Left forelimb (tissue), 1 donor: ENCODE results near the gene MTHFS.

Experiments used
- DNase-seq: peaks from one replicate; pipeline ENCODE4 v3.0.0-alpha.2; 2018; ENCODE audit warnings: low spot score

Gene MTHFS

DNA sequence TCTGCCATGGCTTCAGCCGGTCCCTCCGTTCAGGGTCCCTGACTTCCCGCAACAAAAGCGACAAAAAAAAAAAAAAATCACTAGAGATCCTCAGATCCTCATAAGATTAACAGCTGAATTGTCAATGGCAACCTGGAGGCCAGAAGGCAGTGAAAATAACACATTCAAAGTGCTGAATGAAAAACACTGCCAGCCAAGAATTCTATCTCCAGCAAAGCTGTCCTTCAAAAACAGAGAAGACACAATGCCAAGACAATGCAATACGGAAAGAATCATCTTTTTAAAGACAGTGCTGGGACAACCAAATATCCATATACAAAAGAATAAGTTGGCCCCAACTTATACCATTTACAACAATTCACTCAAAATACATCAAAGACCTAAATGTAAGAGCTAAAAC is 21.6 kb downstream of the MTHFS start:
- no peak for DNase-seq

DNA sequence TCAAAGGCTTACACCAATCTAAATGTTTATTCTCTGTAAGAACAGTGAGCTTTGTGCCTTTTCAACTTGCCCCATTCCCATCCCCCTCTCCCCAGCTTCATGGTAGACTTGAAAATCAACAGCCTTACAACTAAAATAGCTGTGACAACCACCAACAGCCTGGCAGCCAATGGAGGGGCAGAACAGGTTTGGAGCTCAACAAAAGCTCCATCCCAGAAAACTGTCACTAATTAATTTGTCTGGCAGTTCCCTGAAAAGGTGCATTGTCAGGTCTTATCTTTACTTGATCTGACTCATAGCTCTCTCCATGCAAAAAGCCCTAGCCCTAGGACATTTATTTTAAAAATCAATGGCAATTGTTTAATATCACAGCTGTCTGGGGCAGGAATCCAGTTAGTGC is 22.6 kb downstream of the MTHFS start:
- no peak for DNase-seq

DNA sequence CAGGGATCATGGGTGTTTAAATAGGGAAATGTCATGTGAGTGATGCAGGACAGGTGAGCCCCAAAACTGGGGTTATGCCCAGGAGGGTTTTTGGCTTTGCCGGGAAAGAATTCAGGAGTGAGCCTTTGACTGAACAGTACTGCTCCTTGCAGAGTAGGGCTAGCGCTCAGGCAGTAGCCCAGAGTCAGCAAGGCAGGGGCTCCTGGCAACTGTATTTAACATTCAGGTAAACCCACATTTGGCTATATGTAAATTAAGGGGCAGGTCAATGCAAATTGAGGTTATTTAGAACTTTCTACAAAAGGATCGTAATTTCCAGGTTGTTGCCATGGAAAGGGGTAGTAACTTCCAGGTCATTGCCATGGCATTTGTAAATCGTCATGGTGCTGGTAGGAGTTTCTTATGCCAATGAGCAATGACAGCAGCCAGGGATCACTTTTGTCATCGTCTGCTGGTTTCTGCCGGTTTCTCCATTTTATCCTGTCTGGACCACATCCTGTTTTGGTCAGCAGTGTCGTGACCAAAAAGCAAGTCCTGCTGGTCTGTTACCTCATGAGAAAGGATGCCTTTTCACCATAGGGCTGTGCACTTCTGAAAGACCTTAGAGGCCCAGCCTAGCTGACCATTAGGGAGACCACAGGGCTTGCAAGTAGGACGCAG is 24.3 kb downstream of the MTHFS start:
- DNase-seq: no peak

GRCh38 chr15:79868554-79868953 is 28.3 kb downstream of the MTHFS start:
- no peak for DNase-seq

DNA sequence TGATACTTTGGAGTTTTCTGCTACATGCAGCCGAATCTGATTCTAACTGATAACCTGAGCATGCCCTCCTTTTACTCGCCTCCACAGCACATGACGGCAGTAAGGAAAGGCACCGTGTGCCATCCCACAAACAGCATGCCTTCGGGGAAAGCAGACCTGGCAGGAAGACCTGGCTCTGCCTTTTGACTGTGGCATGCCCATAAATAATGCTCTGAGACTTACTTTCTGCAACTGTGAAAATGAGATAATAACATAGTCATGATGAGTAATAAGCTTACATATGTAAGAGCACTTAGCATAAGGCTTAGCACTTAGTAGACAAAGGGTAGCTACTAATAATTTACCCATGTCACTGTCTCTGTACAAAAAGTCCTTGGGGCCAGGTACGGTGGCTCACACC is 32.9 kb downstream of the MTHFS start:
- DNase-seq: no peak

DNA sequence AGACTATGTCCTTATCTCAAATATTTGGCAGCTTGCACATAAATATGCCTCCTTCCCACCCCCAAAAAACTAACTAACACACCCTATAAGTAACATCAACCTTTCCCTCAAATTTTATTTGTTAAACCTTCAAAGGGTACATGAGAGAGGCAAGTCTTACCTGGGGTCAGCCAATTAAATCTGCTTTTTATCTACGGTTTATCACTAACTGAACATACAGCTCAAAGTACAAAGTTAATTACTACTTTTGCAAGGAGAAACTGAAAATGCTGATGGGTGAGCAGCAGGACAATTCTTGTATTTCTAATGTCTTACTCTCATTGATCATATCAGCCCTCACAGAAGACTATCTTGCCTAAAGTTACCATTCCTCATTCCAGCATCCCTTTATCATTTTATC is 34.6 kb downstream of the MTHFS start:
- DNase-seq: no peak

GRCh38 chr15:79860661-79861060 is 36.2 kb downstream of the MTHFS start:
- no peak for DNase-seq

GRCh38 chr15:79858469-79858868 is 38.3 kb downstream of the MTHFS start:
- no peak for DNase-seq

DNA sequence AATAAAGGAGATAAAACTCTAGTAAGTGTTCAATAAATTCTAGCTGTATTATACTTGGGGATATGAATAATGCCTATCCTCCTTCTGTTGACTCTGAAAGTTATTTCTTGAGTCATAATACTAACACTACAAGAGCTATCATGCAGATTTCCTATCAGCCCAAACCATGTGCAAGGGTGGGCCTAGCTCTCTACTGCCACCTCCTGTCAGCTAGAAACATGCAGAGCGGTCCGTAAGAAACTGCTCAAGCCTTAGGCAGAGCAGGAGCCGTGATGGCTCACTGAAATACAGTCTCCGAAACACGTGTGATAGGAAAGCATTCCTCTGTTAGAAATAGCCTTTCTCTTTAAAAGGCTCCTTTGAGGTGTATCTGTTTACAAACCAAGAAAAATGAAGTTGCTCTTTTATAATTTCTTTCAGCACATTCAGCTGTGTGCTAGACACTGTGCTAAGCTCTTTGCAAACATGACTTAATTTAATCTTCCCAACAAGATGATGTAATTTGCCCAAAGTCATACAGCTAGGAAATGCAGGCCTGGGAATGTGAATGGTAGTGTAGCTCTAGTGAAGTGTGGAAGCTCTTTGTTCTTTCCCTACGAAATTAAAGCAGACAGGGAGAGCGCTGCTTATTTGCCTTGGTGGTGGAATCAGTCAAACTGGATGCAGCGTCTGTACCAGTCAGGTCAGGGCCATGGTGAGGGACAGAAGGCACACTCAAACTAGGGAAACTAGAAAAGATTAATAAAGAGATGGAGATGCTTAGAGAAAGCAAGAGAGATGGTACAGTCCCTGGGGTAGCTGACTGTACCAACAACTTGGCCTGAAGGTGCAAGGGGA is 43.1 kb downstream of the MTHFS start:
- DNase-seq: no peak

- no peak for DNase-seq
Observed at GRCh38 chr15:79849789-79850188, 47.0 kb downstream of the MTHFS start.

GRCh38 chr15:79846539-79846938 is 50.3 kb downstream of the MTHFS start:
- DNase-seq: no peak

DNA sequence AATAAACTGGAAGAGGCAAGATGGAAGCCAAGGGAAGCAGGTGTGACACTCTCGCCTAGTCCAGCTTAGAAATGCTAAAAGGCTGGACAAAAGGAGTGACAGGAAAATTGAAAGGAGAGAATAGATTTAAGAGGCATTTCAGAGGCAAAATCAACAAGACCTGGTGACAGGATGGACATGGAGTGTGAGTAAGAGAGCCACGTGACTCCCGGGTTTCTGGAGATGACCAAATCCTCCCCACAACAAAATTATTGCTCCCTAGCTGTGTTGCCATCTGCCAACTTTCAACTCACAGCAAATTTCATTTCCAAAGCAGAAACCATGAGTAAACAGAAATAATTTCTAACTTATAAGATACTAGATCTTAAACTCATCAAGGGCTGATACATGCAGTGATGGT is 52.6 kb downstream of the MTHFS start:
- DNase-seq: no peak

DNA sequence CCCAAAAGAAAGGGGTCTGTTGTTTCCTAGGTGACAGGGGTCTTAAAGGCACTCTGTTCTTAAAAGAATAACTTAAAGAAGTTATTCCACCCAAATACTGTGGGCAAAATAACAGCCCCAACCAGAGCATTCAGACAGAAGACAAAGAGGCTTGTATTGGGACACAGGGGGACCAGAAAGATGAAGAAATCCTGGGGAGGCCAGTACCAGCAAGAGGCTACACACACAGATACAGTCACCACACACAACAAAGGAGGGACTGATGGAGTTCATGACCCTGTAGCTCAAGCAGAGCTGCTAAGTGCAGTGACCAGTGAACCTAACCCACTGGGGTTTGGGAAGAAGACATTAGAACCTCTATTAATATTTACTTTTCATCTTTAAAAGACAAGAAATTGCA is 59.0 kb downstream of the MTHFS start:
- no peak for DNase-seq

DNA sequence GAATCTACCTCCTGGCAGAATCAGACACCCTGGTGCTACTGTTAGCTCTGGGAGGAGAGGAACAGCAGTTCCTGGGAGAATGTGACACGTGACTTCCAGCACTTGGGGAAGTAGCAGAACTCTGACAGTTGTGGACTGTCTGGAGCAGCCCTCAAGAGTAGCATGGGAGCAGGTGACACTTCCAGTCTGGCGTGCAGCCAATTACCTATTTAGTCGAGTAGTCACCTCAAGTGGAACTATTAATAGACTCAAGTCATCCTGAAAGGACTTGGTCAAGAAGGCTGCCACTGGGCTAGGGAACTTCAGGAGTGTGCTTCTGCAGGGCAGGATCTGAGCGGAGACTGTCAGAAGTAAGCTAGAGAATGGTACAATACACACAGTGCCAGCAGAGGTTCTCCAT is 62.3 kb downstream of the MTHFS start:
- DNase-seq: no peak

DNA sequence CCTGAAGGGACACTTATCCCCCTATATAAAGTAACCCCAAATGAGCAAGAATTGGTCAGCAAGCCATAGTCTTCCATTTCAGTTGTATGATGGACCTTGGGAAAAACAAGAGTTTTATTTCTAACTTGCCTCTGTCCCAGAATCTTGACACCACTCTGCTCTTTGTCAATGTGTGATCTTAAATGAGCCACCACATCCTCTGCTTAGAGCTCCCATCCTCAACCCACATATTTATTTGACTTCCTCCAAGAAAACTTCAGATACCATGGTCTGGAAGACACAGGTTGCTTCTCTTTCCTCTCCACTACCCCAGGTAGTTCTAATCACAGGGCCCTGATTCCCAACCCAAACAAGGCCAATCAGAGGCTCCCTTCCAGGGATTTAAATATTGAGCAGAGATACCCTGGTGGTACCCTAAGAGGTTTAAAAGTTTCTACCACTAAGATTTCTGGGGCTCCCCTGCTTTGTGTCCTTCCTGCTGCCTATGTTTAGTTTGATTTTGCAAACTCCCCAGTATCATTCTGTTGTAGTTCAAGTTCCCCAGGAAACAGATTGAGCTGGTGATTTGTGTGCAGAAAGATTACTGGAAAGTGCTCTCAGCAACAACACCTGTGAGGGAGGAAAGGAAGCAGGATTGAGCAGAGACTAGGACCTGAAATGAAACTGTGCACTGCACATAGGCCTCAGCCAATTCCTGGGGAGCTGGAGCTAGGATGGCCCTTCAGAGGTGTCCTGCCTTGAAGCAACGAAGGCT is 64.3 kb downstream of the MTHFS start:
- DNase-seq: no peak

GRCh38 chr15:79831604-79832003 is 65.2 kb downstream of the MTHFS start:
- DNase-seq: no peak

- DNase-seq: no peak
Observed at GRCh38 chr15:79829950-79830349, 66.9 kb downstream of the MTHFS start.

GRCh38 chr15:79828447-79828846 is 68.4 kb downstream of the MTHFS start:
- DNase-seq: no peak

- DNase-seq: no peak
Observed at GRCh38 chr15:79826800-79827199, 70.0 kb downstream of the MTHFS start.

DNA sequence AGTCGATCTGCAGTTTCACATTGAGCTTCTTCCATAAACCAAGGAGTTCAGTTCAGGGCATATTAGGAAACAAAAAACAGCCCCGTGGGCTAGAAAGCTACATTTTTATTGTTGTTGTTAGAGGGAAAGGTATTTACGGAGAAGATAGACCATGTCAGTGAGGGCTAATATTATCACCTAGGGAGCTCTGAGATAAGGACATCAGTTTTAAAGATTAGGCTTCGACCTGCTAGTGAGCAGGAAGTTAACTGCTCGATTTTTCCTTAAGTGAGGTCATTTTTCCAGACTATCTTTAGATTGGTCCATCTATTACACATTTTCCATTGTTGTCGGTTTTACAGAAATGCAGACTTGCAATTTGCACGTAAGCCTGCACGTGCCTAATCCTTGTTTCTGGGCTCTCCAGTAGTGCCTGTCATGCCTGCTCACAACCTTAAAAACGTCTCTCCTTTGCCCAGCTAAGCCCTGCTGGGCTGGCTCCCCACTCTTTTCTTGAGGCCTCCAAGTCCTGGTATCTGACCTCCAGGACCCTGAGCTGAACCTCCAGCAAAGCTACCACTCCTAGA is 72.6 kb downstream of the MTHFS start:
- no peak for DNase-seq

- no peak for DNase-seq
Observed at GRCh38 chr15:79820820-79821219, 76.0 kb downstream of the MTHFS start.

DNA sequence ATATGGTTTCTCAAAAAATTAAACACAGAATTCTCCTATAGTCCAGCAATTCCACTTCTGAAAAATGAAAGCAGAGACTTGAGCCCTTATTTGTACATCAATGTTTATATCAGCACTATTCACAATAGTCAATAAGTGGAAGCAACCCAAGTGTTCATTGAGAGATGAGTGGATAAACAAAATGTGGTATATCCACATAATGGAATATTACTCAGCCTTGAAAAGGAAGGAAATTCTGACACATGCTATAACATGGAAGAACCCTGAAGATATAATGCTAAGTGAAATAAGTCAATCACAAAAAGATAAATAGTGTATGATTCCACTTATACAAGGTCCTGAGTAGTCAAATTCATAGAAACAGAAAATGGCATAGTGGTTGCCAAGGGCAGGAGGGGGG is 76.6 kb downstream of the MTHFS start:
- no peak for DNase-seq

GRCh38 chr15:79816571-79816970 is 80.2 kb downstream of the MTHFS start:
- no peak for DNase-seq
